Glomerular visceral epithelial cell (primary cell): ENCODE results near the gene SNRPA.
"Not testable (repeated sequence)": the region's sequence is repeated elsewhere in the genome, so short reads cannot be mapped to it uniquely, and the experiment has no call there.

ENCODE experiments used
- DNase-seq: peaks from one replicate; pipeline ENCODE4 v3.0.0-alpha.2; 2016; ENCODE audit errors: extremely low spot score

The SNRPA gene

DNA sequence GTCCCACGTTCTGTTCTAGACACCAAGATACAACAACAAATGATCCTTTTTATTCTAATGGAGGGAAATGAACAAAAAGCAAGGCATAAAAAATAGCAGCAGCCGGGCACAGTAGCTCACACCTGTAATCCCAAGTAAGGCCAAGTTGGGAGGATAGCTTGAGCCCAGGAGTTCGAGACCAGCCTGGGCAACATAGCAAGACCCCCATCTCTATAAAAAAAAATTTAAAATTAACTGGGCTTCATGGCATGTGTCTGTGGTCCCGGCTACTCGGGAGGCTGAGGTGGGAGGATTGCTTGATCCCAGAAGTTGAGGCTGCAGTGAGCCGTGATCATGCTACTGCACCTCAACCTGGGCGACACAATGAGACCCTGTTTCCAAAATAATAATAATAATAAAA lies 25.4 kb downstream of the SNRPA start:
- no peak for DNase-seq

DNA sequence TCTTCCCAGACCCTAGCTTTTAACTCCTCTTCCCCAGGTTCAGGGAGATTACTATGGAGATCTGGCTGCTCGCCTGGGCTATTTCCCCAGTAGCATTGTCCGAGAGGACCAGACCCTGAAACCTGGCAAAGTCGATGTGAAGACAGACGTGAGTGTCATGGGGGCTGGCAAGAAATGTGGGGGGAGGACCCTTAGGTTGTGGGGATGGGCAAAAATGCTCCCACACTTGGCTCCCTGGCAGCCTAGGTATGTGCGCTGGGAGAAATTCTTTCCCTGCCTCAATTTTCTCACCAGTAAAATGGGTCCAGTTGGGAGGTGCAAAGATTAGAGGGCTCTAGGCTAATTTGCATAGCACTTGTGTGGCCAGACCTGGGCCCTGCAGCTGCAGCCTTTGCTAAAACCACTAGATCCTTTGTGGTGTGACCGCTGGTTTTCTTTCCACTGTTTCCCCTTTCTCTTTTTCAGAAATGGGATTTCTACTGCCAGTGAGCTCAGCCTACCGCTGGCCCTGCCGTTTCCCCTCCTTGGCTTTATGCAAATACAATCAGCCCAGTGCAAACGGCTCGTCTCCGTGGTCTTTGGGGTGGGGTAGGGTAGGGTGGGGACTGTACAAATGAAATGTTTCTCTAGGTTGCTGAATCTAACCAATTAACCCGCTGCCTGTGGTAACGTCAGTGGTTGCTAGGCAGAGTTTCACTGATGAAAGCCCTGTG lies 26.1 kb downstream of the SNRPA start:
- peak; percentile 96 for DNase-seq

DNA sequence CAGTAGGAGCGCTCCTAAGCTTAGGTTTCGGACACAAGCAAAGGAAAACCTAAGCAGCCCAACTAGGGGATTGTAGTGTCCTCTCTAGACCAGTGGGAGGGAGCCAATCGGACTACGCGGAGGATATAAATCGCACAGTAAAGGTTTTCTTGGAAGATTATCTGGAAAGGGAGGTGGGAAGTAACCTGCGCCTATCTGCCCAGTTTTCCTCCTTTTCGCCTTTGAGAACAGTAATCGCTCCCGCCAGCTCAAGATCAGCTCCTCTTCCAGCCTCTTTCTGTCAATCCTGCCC lies 26.6 kb downstream of the SNRPA start:
- no peak for DNase-seq

DNA sequence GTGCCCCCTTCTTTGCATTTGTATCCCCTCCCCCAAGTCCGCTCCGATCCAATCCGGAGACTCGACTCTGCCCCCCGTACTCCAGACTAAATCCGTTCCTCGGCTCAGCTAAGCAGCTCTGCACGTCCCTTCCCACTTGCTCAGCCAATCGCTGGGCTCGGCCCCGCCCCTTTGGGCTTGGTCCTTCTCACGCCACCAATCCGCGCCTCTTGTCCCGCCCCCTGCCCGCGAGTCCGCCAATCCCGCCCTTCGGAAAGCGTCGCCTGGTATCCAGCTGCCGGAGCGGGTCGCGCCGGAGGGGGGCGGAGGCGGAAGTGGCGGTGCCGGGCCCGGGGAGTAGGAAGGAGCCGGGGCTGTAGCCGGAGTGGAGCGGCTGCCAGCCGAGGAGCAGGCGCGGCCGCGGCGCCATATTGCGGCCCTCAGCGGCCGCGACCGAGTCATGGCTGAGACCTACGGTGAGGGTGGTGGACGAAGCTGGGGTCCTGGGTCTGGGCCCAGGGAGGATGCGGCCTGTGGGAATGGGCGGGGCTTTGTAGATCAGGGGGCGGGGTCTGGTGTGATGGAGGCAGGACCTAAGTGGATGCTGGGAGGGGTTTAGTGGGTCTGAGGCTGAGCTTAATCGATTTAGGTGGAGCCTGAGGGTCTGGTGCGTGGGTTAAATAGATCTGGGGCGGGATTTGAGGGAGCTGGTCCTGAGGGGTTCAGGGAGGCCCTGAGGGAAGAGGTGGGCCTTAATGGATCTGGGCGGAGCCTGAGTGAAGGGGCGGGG lies 27.1 kb downstream of the SNRPA start, which contains the start of gene RAB4B:
TSS of gene RAB4B (plus strand) at position 311 of the 769 bp plus-strand sequence. CDS start at position 440, 129 bp downstream.
- peak; percentile 100 for DNase-seq

DNA sequence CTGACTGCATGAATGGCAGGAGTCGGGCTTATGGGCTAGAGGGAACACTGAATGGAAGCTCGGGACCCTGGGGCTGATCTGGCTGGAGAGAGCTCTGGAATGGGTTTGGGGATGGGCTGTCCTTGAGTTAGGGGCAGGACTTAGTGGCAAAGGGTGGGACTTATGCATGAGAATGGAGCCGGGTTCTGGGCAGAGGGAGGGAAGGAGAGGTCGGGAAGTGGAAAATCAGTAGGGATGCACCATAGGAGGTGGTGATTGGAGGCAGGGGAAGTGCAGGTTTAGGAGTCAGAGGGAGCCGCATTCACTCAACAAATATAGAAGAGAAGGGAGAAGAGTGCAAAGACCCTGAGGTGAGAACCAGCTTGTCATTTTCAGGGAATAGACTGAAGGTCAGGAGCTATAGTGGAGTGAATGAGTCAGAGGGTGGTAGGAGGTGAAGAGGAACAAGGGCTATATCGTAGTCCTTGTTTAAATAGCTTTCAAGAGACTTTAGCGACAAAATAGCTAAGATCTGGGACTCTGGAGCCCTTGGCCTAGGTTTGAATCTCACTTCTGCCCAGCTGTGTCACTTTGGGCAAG lies 27.8 kb downstream of the SNRPA start:
- no peak for DNase-seq

DNA sequence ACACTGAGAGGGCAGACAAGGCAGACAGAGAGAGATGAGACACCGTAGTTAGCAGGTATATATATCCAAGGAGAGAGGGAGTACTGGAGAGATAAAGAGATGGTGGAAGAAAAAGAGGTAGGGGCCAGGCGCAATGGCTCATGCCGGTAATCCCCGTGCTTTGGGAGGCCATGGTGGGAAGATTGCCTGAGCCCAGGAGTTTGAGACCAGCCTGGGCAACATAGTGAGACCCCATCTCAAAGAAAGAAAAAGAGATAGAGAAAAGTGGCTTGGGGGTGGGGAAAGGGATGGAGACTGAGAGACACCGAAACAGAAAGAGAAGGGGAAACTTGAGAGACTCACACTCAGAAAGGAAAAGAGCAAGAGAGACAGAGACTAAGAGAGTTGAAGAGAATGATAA lies 29.6 kb downstream of the SNRPA start:
- no peak for DNase-seq

DNA sequence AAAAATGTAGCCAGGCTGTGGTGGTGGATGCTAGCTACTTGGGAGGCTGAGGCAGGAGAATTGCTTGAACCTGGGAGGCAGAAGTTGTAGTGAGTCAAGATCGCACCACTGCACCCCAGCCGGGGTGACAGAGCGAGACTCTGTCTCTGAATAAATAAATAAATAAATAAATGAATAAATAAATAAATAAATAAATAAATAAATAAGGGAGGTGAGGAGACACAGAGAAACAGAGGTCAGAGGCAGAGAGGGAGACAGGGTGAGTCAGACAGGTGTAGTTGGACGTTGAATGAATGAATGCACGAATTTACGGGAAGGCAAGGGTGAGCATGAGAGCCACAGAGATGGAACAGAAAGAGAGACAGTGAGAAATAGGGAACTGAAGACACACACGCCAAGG lies 30.1 kb downstream of the SNRPA start:
- no peak for DNase-seq

DNA sequence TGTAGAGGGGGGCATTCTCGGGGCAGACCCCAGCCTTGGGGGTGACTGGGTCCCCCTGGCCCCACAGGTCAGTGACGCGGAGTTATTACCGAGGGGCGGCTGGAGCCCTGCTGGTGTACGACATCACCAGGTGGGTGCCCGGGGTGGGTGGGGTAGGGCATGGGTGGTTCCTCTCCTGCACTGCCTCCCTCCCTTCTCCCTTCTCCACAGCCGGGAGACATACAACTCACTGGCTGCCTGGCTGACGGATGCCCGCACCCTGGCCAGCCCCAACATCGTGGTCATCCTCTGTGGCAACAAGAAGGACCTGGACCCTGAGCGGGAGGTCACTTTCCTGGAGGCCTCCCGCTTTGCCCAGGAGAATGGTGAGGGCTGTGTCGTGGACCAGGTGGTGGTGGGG lies 32.7 kb downstream of the SNRPA start:
- no peak for DNase-seq

DNA sequence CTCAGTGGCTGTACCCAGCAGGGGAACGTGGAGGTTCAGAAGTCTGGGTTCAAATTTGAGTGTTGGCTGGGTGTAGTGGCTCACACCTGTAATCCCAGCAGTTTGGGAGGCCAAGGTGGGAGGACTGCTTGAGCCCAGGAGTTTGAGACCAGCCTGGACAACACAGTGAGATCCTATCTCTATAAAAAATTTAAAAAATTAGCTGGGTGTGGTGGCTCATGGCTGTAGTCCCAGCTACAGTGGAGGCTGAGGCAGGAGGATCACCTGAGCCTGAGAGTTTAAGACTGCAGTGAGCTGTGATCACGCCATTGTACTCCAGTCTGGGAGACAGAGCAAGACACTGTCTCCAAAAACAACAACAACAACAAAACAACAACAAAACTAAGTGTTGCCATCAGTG lies 33.1 kb downstream of the SNRPA start:
- not testable (repeated sequence) for DNase-seq

DNA sequence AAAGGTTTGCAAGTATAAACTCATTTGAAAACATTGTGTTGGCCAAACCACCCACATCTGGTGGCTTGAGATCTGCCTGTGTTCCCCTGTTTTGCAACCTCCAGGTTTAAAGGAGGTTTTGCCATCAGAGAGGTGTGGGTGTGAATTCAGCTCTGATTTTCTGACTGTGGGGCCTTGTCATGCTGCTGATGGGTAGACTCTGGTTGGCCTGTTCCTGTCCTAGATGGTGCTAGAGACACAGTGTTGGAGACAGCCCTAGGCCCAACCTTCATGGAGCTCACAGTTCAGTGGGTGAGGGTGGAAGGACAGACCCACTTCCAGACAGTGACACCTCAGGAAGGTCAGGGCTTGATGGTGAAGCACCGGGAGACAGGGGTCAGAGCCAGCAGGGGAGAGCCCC lies 34.5 kb downstream of the SNRPA start:
- no peak for DNase-seq

DNA sequence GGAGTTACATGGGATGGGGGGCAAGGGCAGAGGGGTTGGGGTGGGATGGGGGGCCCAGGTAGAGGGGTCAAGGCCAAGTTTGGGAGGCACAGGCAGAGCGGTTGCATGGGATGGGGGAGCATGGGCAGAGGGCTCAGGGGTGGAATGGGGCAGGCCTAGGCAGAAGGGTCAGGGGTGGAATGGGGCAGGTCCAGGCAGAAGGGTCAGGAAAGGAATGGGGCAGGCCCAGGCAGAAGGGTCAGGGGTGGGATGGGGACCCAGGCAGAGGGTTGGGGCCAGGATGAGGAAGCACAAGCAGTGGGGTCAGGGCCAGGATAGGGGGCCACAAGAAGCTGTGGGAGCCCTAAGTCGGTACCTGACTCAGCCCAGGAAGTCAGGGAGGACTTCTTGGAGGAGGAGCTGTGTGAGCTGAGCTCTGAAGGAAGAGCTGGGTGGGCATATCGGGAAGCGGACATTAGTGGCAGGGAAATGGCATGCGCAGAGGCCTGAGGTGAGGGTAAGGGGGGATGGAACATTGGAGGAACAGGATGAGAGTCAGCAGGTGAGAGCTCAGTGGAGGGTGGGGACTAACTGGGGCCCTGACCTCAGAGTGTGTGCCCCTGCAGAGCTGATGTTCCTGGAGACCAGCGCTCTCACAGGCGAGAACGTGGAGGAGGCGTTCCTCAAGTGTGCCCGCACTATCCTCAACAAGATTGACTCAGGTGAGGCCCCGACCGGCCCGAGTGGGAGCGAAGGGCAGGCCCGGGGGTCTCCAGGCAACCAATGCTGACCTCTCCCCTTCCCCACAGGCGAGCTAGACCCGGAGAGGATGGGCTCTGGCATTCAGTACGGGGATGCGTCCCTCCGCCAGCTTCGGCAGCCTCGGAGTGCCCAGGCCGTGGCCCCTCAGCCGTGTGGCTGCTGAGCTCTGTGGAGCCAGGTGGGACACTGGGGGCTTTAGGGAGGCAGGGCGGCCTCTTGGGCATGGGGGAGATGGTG lies 35.3 kb downstream of the SNRPA start:
- DNase-seq: no peak

DNA sequence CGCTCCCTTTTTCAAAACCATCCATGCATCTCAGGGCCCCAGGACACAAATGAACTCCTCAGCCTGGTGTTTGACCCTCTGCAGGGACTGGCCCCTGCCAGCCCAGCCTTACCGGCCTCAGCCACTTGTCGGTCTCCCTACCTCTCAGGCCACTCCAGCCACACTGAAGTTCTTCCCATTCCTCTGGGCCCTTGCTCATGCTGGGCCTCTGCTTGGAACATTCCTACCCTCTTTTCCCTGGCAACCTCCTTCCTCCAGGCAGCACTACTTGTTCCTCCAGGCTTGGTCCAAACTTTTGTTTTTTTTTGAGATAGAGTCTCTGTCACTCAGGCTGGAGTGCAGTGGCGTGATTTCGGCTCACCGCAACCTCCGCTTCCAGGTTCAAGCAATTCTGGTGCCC lies 40.3 kb downstream of the SNRPA start:
- no peak for DNase-seq

DNA sequence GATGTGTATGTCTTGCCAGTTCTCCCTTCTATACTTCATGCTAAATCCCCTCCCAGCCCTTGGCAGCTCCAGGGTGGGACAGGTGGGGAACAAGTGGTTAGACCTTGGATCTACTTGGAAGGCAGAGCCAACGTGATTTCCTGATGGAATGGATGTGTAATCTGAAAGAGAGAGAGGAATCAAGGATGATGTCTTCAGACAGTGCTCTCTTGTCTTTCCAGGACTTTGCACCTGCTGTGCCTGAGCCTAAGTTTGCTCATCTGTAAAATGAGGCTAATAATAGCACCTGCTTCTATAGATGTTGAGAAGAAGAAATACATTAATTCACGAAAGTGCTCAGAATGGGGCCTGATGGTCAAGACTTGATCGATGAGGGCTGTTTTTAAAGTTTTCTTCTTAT lies 41.0 kb downstream of the SNRPA start:
- DNase-seq: no peak

DNA sequence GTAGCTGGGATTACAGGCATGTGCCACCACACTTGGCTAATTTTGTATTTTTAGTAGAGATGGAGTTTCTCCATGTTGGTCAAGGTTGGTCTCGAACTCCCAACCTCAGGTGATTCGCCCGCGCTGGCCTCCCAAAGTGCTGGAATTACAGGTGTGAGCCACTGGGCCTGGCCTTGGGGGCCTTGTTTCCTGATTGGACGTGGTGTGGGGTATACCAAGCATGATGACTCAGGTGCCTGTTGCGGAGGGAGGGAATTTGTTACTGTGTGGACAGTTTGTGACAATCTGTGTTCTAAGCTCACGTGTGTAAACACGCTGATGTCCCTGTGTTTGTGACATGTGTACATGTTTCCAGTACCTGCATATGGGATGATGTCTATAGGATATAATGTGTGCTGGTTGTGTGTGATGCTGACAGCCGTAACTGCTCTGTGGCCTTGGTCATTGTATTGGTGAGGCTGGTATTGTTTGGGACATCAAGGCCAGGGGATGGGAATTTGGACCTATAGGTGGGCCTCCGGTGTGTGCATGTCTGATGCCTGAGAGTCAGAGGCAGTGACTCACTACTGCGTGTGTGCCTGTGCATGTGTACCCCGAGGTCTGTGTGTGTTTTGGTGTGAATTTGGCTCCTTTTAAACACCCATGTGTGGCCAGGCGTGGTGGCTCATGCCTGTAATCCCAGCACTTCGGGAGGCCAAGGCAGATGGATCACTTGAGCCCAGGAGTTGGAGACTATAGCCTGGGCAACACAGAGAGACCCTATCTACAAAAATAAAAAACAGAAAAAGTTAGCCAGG lies 46.4 kb downstream of the SNRPA start:
- DNase-seq: no peak

DNA sequence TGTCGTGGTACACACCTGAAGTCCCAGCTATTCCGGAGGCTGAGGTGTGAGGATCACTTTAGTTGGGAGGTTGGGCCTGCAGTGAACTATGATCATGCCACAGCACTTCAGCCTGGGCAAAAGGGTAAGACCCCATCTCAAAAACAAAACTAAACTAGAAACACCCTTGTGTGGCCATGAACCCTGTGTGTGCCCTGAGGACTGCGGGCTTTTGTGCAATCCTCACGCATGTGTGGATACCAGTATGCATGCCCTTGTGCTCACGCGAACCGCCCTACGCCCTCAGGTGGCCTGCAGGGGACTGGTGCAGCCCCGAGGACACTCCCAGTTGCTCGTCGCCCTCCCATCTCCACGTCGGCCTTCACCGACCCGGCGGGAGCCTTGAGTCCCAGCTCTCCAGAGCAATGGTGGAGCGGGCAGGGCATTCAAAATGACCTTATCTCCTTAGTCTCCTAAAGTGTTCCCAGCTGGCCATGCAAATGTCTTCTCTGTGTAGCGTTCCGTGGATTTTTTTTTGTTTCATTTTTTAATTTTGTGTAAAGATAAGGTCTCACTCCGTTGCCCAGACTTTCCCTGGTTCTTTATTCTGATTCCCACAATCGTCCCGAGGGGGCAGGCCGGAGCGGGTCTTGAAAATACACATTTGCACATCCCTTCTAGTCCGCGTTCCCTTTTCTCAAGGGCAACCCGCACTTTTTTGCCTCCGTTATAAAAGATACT lies 47.1 kb downstream of the SNRPA start:
- DNase-seq: peak; percentile 62

DNA sequence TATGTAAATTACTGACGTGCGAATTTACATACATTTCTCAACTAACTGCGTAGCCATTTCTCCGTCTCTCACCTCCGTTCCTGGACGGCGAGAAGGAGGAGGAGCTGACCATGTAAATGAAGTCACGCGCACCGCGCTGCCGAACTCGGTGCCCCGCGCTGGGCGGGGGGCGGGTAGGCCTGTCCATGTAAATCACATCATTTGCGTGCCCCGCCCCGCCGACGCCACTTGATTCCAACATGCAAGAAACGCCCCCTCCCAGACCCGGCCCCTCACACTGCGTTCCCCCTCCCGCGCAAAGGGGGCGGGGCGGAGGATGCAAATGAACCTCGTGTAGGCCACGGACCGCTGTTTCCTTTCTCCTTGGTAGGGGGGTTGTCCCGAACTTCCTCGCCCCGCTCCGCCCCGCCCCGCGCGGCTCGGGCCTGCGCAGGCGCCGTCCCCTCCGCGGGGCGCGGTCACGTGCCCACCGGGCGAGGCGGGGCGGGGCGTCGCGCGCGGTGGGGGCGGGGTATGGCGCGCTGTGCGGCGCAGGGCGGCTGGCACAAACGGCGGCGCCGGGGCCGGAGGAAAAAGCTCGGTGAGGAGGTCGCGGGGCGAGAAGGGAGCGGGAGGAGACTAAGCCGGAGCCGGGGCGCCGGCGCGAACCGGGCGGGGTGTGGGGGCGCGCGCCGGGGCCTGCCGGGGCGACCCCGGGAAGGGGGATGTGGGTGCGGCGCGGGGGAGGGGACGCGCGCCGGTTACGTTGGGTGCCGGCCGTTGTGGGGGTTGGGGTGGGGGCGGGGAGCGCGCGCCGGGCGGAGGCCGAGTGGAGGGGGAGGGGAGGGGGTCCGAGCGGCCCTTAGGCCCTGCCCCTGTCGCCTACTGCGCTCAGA lies 47.9 kb downstream of the SNRPA start, which contains the start of gene EGLN2:
TSS of gene EGLN2 (plus strand) at position 509 of the 875 bp plus-strand sequence. CDS start 1,382 bp downstream, outside the sequence.
- DNase-seq: peak; percentile 100

DNA sequence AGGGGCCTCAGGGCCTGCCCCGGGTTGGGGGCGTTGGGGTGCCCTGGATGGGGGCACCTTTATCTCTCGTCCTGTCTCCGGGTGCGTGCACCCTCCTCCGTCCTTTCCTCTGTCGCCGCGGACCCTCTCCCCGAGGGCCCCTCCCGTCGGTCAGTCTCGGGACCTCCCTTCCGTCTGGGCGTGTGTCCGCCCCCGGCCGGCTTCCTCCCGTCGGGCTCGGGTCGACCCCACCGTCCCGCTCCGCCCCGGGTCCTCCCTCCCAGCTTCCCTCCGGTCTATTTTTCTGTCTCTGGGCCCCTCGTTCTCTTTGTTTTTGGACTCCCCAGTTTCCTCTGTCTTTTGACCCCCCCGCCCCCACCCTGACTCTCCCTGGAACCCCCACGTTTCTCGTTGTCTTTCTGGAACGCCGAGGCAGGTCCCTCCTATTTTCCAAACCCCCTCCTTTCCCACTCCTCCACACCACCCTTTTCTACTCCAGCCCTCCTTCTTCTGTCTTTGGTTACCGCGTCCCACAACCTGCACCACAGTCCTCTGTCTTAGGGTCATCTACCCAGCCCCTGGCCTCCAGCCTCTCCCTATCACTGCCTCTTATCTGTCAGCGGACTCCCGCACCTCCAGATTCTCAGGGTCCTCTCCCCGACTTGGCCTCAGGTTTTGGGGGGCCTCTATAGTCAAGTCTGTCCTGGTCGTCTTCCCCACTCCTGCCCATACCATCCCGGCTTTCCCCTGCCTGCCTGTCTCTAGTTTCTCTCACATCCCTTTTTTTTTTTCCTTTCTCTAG lies 48.7 kb downstream of the SNRPA start:
- peak; percentile 34 for DNase-seq

DNA sequence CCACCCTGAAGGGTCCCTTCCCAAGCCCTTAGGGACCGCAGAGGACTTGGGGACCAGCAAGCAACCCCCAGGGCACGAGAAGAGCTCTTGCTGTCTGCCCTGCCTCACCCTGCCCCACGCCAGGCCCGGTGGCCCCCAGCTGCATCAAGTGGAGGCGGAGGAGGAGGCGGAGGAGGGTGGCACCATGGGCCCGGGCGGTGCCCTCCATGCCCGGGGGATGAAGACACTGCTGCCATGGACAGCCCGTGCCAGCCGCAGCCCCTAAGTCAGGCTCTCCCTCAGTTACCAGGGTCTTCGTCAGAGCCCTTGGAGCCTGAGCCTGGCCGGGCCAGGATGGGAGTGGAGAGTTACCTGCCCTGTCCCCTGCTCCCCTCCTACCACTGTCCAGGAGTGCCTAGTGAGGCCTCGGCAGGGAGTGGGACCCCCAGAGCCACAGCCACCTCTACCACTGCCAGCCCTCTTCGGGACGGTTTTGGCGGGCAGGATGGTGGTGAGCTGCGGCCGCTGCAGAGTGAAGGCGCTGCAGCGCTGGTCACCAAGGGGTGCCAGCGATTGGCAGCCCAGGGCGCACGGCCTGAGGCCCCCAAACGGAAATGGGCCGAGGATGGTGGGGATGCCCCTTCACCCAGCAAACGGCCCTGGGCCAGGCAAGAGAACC lies 49.5 kb downstream of the SNRPA start:
- DNase-seq: no peak
